HG03097 (cell line): ENCODE measurements around the gene NFYC.

ENCODE experiments used
- ATAC-seq: cut with Tn5 transposase; IDR thresholded peaks from one replicate; pipeline ENCODE4 v1.9.1; 2021; ENCODE audit not compliant: unreplicated experiment, low FRiP score

Gene NFYC

DNA sequence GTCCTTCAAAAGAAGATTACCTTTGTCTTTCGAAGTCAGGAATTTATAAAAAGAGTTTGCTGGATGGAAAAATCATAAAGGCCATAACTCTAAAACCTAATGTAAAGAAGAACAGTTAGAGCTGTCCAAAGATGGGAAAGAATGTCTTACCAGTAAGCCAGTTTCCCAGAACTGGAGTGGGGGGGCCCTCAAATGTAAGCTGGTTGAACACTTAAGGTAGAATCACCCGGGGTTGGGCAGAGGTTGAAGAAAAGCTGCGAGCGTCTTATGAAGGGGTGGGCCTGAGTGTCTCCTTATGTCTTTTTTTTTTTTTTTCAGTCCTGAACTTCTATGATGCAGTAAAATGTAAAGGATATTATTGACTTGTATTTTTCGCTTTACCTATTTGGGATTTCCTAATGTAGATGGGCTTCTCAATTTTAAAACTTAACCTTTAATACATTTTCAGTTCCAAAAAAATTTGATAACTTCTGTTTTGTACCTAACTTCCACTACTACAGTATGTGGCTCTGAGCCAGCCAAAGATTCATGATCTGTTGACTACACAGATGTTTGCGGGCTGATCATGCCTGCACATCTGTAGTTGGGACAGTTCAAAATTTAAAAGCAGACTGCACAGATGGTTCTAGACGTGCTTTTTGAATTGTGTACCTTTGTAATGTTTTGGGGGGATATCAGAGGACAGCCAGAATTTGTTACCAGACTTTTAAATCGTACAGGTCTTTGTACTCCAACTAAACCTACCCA is 43.6 kb downstream of the NFYC start:
- no peak for ATAC-seq

GRCh38 chr1:40736085-40736531 is 44.6 kb downstream of the NFYC start:
- no peak for ATAC-seq

DNA sequence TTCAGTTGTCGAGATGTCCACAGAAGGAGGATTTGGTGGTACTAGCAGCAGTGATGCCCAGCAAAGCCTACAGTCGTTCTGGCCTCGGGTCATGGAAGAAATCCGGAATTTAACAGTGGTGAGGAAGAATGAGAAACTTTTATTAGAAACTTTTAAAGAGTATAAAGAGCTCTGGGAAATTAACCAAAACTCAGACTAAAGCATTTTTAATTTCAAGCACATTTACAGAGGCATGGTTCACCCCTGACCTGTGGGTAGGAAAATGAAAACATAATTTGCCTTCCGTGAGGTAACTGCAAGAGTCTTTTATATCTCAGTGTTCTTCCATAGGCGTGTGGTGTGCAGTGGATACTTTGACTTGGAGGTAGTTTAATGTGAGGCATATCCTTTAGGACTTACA is 47.3 kb downstream of the NFYC start:
- ATAC-seq, result no peak

DNA sequence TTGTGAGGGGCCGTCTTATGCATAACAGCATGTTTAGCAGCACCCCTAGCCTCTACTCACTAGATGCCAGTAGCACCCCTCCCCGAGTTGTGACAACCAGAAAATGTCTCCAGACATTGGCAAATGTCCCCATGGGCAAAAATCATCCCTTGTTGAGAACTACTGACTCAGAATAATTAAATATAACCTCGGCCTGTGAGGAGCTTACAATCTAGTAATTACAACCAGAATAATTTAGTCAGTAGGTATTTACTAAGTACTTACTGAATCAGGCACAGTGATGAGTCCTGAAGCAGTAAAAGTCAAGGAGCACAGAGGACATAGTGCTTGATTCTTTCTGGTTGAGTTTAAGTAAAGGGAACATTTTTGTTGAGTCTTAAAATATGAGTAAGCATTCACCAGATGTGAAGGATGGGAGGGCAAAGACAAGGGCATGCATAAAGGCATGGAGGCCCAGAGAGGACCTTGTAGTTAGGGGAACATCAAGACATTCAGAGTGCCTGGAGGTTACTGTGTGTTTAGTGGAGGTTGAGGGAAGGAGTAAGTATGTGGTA is 48.0 kb downstream of the NFYC start:
- ATAC-seq, result no peak

- no peak for ATAC-seq
Measured at GRCh38 chr1:40740039-40740996, 48.8 kb downstream of the NFYC start.

- no peak for ATAC-seq
Measured at GRCh38 chr1:40740997-40741736, 49.7 kb downstream of the NFYC start.

DNA sequence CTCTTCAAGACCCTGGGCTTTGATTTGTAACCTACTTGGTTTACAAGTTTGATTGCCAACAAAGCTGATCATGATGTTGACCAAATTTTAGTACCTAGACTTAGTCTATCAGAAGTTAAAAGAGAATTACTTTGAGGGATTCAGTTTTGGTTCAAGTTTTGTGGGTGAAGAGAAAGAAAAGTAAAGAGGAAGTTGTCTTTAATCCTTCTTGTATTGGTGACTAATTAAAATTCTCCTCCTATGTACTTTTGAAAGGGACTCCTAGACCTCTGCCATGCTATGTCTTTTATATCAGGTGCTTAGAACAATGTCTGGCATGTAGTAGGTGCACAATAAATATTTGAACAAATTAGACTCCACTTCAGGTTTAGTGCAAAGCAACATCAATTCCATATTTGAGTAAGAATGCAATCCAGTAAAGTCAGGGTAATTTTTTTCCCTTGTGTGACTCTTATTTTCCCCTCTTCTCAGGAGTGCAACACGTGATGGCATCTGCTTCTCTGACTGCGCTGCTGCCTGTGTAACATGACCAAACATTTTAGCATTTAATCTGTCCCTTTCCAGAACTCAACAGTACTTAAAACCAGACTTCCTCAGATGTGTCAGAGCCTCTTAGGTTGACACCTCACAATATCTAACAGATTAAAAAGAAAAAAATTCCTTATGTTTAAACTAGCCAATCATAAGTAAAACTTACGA is 51.0 kb downstream of the NFYC start:
- no peak for ATAC-seq

DNA sequence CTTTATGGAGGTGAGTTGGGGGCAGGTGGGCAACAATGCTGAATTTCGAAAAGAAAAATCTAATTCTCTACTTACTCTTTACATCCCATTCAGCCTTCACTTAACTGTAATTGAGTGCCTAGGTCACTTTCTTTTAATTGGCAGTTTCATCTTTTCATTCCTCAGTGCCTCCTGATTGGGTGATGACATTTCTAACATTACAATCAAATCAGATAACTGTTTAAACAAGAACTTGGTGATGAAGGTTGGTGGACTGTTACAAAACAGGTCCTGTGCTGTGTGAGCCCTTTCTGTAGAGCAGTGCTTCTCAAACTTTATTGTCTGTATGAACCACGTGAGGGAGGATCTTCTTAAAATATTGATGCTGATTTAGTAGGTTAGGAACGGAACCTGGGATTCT is 51.9 kb downstream of the NFYC start:
- no peak for ATAC-seq

DNA sequence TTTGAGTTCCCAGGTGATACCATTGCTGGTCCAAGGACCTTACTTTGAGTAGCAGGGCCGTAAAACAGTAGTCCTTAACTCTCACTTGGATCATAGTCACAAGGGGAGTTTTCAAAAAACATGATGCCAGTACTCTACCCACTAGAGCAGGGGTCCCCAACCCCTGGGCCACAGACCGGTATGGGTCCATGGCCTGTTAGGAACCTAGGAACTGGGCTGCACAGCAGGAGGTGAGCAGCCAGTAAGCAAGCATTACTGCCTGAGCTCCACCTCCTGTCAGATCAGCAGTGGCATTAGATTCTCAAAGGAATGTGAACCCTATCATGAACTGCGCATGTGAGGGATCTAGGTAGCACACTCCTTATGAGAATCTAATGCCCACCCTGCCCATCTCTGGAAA is 52.4 kb downstream of the NFYC start:
- ATAC-seq, result no peak

DNA sequence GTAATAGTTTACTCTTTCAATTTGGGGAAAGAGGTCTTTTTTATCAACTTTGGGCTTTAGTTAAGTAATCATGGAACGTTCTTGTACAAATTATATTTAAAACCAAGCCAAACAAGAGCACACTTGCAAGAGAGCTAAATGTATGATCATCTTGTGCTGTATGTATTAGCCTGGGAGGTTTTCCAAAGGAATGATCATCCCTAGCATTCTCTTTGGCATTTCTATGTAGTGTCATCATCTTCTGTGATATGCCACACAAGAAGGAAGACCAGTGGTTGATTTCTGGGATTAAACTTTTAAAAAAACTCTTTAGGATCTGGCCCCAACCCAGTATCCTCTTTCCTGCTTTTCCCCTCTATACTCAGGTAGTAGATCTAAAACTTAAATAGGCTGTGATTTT is 53.7 kb downstream of the NFYC start:
- no peak for ATAC-seq

GRCh38 chr1:40746344-40747090 is 55.0 kb downstream of the NFYC start:
- ATAC-seq, result no peak

DNA sequence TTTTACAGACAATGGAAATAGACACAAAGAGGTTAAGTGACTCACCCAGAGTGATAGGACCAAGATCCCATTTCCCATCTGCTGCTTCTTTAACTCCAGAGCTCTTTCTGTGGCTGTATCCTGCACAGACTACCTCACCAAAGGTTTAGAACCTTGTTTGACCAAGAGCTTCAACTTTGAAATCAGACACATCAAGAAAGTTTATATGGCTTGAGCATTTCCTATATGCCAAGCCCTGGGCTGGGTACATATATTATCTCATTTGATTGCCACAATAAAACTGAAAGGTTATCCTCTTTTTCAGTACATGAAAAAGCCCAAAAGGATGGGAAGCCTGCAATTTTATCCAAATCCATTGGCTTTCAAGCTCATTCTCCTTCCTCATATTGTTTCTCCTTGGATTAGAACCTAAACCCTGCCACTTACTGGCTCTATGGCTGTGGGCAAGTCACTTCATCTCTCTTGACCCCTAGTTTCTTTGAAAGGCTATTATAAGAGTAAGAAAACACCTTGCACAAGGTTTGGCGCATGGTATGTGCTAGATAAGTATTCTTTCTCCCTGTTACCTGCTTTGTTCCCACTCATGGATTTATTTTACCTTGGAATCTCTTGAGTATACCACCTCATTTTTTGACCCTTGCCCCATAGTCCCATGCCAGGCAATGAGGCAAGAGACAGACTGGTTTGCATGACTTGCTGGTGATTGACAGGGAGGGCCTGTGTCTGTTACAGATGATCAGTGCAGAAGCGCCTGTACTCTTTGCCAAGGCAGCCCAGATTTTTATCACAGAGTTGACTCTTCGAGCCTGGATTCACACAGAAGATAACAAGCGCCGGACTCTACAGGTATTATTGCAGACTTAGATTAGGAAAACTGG is 57.6 kb downstream of the NFYC start:
- no peak for ATAC-seq

GRCh38 chr1:40749817-40750216 is 58.3 kb downstream of the NFYC start:
- no peak for ATAC-seq

DNA sequence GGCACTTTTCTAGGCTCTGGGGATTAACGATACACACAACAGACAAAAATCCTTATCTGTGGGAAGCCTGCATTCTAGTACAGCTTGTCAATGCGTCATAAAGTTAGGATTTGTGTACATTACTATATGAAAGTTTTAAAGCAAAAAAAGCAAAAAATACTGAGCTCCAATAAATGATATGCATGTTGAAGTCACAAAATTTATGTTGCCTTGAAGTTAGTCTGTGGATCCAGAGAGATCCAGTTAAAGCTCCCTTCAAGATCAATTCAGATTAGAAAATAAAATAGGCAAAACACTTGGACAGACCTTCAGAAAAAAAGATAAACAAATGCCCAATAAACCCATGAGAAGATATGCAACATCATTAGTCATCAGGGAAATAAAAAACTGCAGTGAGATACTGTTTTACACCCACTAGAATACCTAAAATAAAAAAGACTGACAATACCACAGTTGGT is 59.0 kb downstream of the NFYC start:
- no peak for ATAC-seq

GRCh38 chr1:40751802-40752201 is 60.3 kb downstream of the NFYC start:
- no peak for ATAC-seq

GRCh38 chr1:40753142-40753882 is 61.8 kb downstream of the NFYC start:
- ATAC-seq, result no peak

DNA sequence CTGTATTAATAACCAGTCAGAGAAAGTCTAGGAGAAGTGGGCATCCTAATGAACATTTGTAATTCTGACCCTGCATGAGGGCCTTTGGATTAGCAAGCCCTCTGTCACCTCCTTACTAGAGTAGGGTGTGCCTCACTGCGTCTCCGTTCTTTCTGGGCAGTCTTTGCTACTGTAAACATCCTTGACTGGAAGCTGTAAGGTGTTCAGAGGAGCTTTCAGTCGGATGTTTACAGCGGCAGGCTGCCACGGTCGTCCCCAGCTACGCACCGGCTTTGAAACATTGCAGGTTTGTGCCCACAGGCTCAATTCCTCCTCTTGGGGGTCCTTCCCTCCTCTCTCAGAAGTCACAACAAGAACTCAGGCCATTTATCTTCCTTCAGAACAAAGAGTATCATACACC is 62.7 kb downstream of the NFYC start:
- no peak for ATAC-seq

GRCh38 chr1:40755067-40755466 is 63.6 kb downstream of the NFYC start:
- ATAC-seq, result no peak
